ENCODE data around the gene MEMO1.
"Not testable (repeated sequence)": the region's sequence is repeated elsewhere in the genome, so short reads cannot be mapped to it uniquely, and the experiment has no call there.

GRCh38 chr2:31953095-31953494, 57.7 kb downstream of the MEMO1 start:
- TF ChIP-seq EZH2 (IDR thresholded peaks at IDR 0.05; ENCODE audit: low read length, unreplicated experiment); EZH2phosphoT487 (IDR thresholded peaks at IDR 0.05; ENCODE audit: borderline replicate concordance, low read length): not testable (repeated sequence)

All from PC-3 (cell line).